ENCODE data around the gene PSME2. TPM values are rescaled to one million over a fixed set of nuclear protein-coding genes. Genes with fewer than 3 reads are reported as not detected.

The PSME2 gene
- total RNA-seq, 2 donors from 2014 or later, result 600 to 673 TPM

GRCh38 chr14:24100197-24100981, 46.0 kb downstream of the PSME2 start:
- Mint-ChIP-seq H3K27ac (no peak overlapping the region), H3K36me3 (peaks cover 6% of the 10 kb centered on the region), H3K9me3 (no peaks in the 10 kb centered on the region), H3K4me3 (no peak overlapping the region), H3K27me3 (no peaks in the 10 kb centered on the region), H3K4me1 (ENCODE audit: low read depth in 2 of 2) (peaks cover 10 to 12% of the 10 kb centered on the region in 2 donors)
- ATAC-seq (no peak), DNase-seq (ENCODE audit: low spot score) (no peak)

- DNase-seq (ENCODE audit: low spot score) (no peak), ATAC-seq (no peak)
- H3K4me3 Mint-ChIP-seq, result no peak overlapping the region
- no peaks in the 10 kb centered on the region for H3K9me3 Mint-ChIP-seq
- H3K36me3 Mint-ChIP-seq, result no peaks in the 10 kb centered on the region
- no peak overlapping the region for H3K27ac Mint-ChIP-seq
- peaks cover 21% of the 10 kb centered on the region in 2 donors for H3K4me1 Mint-ChIP-seq (ENCODE audit: low read depth in 2 of 2)
- no peaks in the 10 kb centered on the region for H3K27me3 Mint-ChIP-seq
Measured at GRCh38 chr14:24098927-24099813, 47.2 kb downstream of the PSME2 start.

- Mint-ChIP-seq H3K4me3 (no peak overlapping the region), H3K36me3 (no peaks in the 10 kb centered on the region), H3K4me1 (ENCODE audit: low read depth in 2 of 2) (peaks cover 24 to 25% of the 10 kb centered on the region in 2 donors), H3K27me3 (no peaks in the 10 kb centered on the region), H3K9me3 (no peaks in the 10 kb centered on the region), H3K27ac (no peak overlapping the region)
- DNase-seq (ENCODE audit: low spot score), result no peak
- ATAC-seq, result no peak
Measured at GRCh38 chr14:24098229-24098926, 48.0 kb downstream of the PSME2 start.

GRCh38 chr14:24096545-24097181, 49.7 kb downstream of the PSME2 start:
- ATAC-seq (no peak), DNase-seq (ENCODE audit: low spot score) (no peak)
- Mint-ChIP-seq H3K4me1 (ENCODE audit: low read depth in 2 of 2) (peaks cover 29 to 31% of the 10 kb centered on the region in 2 donors), H3K27me3 (no peaks in the 10 kb centered on the region), H3K27ac (peak overlapping the region; percentile 28 to 43), H3K36me3 (no peaks in the 10 kb centered on the region), H3K9me3 (no peaks in the 10 kb centered on the region), H3K4me3 (peak overlapping the region; percentile 62)

- DNase-seq (ENCODE audit: low spot score) (peak; percentile 72), ATAC-seq (peak; percentile 20 to 67)
- Mint-ChIP-seq H3K4me1 (ENCODE audit: low read depth in 2 of 2) (peaks cover 31% of the 10 kb centered on the region in 2 donors), H3K27me3 (no peaks in the 10 kb centered on the region), H3K9me3 (no peaks in the 10 kb centered on the region), H3K36me3 (no peaks in the 10 kb centered on the region), H3K4me3 (peak overlapping the region; percentile 93), H3K27ac (peak overlapping the region; percentile 94 to 96)
Measured at GRCh38 chr14:24095271-24096068, 50.9 kb downstream of the PSME2 start.

GRCh38 chr14:24094841-24095270, 51.6 kb downstream of the PSME2 start:
- no peak for ATAC-seq
- Mint-ChIP-seq H3K36me3 (no peaks in the 10 kb centered on the region), H3K9me3 (no peaks in the 10 kb centered on the region), H3K4me1 (ENCODE audit: low read depth in 2 of 2) (peaks cover 31 to 33% of the 10 kb centered on the region in 2 donors), H3K27ac (peak overlapping the region; percentile 94 to 96), H3K27me3 (no peaks in the 10 kb centered on the region), H3K4me3 (peak overlapping the region; percentile 93)
- no peak for DNase-seq (ENCODE audit: low spot score)

GRCh38 chr14:24093901-24094840, 52.2 kb downstream of the PSME2 start, which contains the start of gene PCK2:
PCK2 (plus strand) TSS chr14:24094311; CDS start chr14:24094406, 95 bp downstream.
- peak; percentile 90 for DNase-seq (ENCODE audit: low spot score)
- H3K27ac Mint-ChIP-seq, result peak within 1 kb of the TSS; percentile 94 to 96
- peak within 1 kb of the TSS; percentile 93 for H3K4me3 Mint-ChIP-seq
- H3K9me3 Mint-ChIP-seq, result no peaks in the 10 kb centered on the region
- ATAC-seq, result peak; percentile 86 to 91
- H3K27me3 Mint-ChIP-seq, result no peaks in the 10 kb centered on the region
- peaks cover 31 to 37% of the 10 kb centered on the region in 2 donors for H3K4me1 Mint-ChIP-seq (ENCODE audit: low read depth in 2 of 2)
- H3K36me3 Mint-ChIP-seq, result no peaks in the 10 kb centered on the region

Other genes with a start within 250 kb of the PSME2 start
- 10 to 100 TPM; 12.3 to 19.0 TPM for gene DHRS4, start 192.8 kb downstream of the PSME2 start, total RNA-seq
- gene DHRS4L2, start 157.7 kb downstream of the PSME2 start, total RNA-seq, result 10 to 100 TPM; 13.7 to 16.5 TPM
- under 1 TPM; 0.10 to 0.50 TPM for gene CARMIL3, start 94.6 kb downstream of the PSME2 start, total RNA-seq
- gene CPNE6, start 75.0 kb downstream of the PSME2 start, total RNA-seq, result not detected
- gene PCK2, start 52.3 kb downstream of the PSME2 start, total RNA-seq, result 10 to 100 TPM; 30.4 to 68.3 TPM
- gene DCAF11, start 31.8 kb downstream of the PSME2 start, total RNA-seq, result 10 to 100 TPM; 87.4 to 96.1 TPM
- 1 to 10 TPM; 1.8 to 2.2 TPM for gene NRL, start 31.7 kb downstream of the PSME2 start, total RNA-seq
- 1 to 10 TPM in 1 of 2 donors, under 1 TPM in 1; 0.67 to 1.8 TPM for gene FITM1, start 16.0 kb downstream of the PSME2 start, total RNA-seq
- gene PSME1, start 10.4 kb downstream of the PSME2 start, total RNA-seq, result 100 to 1,000 TPM; 237 to 406 TPM
- 10 to 100 TPM; 28.7 to 37.5 TPM for gene EMC9, start 5.0 kb downstream of the PSME2 start, total RNA-seq
- 100 to 1,000 TPM; 115 to 170 TPM for gene RNF31, start 888 bp upstream of the PSME2 start, total RNA-seq
- gene IRF9, start 14.7 kb upstream of the PSME2 start, total RNA-seq, result 100 to 1,000 TPM; 135 to 227 TPM
- 10 to 100 TPM; 52.1 to 85.9 TPM for gene REC8, start 25.5 kb upstream of the PSME2 start, total RNA-seq
- 100 to 1,000 TPM in 1 of 2 donors, 10 to 100 TPM in 1; 52.8 to 145 TPM for gene IPO4, start 42.2 kb upstream of the PSME2 start, total RNA-seq
- gene TM9SF1, start 48.8 kb upstream of the PSME2 start, total RNA-seq, result 10 to 100 TPM; 27.6 to 30.2 TPM
- under 1 TPM in 1 of 2 donors, not detected in 1; 0.95 TPM for gene TSSK4, start 59.1 kb upstream of the PSME2 start, total RNA-seq
- gene CHMP4A, start 66.9 kb upstream of the PSME2 start, total RNA-seq, result 10 to 100 TPM; 66.2 to 95.0 TPM
- gene MDP1, start 69.5 kb upstream of the PSME2 start, total RNA-seq, result 10 to 100 TPM in 1 of 2 donors, 1 to 10 TPM in 1; 9.1 to 11.3 TPM
- gene NEDD8, start 85.8 kb upstream of the PSME2 start, total RNA-seq, result 100 to 1,000 TPM; 196 to 199 TPM
- 10 to 100 TPM; 40.5 to 54.5 TPM for gene GMPR2, start 86.3 kb upstream of the PSME2 start, total RNA-seq
- gene TINF2, start 96.0 kb upstream of the PSME2 start, total RNA-seq, result 100 to 1,000 TPM in 1 of 2 donors, 10 to 100 TPM in 1; 77.7 to 103 TPM
- 1 to 10 TPM; 2.5 to 8.7 TPM for gene TGM1, start 116.6 kb upstream of the PSME2 start, total RNA-seq
- gene RABGGTA, start 125.0 kb upstream of the PSME2 start, total RNA-seq, result 10 to 100 TPM; 37.6 to 47.5 TPM
- gene DHRS1, start 153.2 kb upstream of the PSME2 start, total RNA-seq, result 10 to 100 TPM; 15.6 to 17.4 TPM
- gene NOP9, start 153.2 kb upstream of the PSME2 start, total RNA-seq, result 10 to 100 TPM; 38.5 to 59.0 TPM
- 10 to 100 TPM in 1 of 2 donors, 1 to 10 TPM in 1; 6.8 to 20.2 TPM for gene CIDEB, start 161.4 kb upstream of the PSME2 start, total RNA-seq
- 10 to 100 TPM; 13.7 to 27.1 TPM for gene LTB4R2, start 163.5 kb upstream of the PSME2 start, total RNA-seq
- gene LTB4R, start 164.9 kb upstream of the PSME2 start, total RNA-seq, result 10 to 100 TPM; 13.2 to 37.3 TPM
- gene ADCY4, start 188.5 kb upstream of the PSME2 start, total RNA-seq, result 1 to 10 TPM; 1.0 to 1.9 TPM
- 10 to 100 TPM; 12.5 to 15.5 TPM for gene RIPK3, start 193.4 kb upstream of the PSME2 start, total RNA-seq
- gene NFATC4, start 221.6 kb upstream of the PSME2 start, total RNA-seq, result not detected